ENCODE data around the gene KLLN. TPM values are rescaled to one million over a fixed set of nuclear protein-coding genes. Genes with fewer than 3 reads are reported as not detected.
"Not testable (repeated sequence)": the region's sequence is repeated elsewhere in the genome, so short reads cannot be mapped to it uniquely, and the experiment has no call there.

Gene KLLN
- total RNA-seq, 2 experiments from 2014 or later = 0.17 to 0.21 TPM

DNA sequence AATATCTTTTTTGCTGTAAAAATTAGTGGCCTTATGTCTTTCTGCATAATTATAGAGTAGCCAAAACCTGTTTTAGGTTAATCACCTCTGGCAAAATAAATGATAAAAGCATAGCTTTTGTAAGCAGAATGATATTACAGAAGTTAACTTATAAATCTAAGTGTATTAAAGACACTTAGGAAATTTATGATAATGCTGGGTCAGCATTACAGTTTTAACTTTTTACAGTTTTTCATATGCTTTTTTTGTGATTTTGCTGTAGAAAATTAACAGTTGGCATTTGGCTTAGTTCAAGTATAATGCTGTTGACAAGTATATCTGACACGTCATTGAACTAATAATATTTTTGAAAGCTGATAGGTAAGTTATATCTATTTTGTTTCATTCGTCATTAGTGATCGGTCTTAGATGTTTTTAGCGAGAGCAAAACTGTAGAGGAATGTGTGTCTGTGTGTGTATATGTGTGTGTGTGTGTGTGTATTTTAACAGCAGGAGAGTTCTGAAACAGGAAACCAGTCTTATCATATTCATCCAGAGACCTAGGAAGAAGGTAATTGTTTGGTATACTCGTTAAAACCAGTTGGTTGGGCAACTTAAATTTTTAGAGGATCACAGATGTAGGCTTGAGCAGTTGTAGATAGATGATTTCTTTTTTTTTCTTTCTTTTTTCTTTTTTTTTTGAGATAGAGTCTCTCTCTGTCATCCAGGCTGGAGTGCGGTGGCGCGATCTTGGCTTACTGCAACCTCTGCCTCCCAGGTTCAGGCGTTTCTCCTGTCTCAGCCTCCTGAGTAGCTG lies 15.5 kb upstream of the KLLN start:
- no peak overlapping the region for H3K4me3 Mint-ChIP-seq
- peaks cover 19% of the 10 kb centered on the region for H3K36me3 Mint-ChIP-seq (ENCODE audit: low read depth)
- no peak overlapping the region for H3K27ac Mint-ChIP-seq
- H3K4me1 Mint-ChIP-seq (ENCODE audit: low read depth) = peaks cover 38% of the 10 kb centered on the region
- no peaks in the 10 kb centered on the region for H3K27me3 Mint-ChIP-seq (ENCODE audit: low read depth)
- intact Hi-C loops (cut with micrococcal nuclease) = loop anchor here (2.0 kb wide), 1 partner anchor 14 kb away; no protein-coding TSS in a partner anchor
- peaks cover 7% of the 10 kb centered on the region for H3K9me3 Mint-ChIP-seq
- CTCF ChIA-PET = no interaction called here
- DNase-seq = no peak

- Mint-ChIP-seq H3K27me3 (ENCODE audit: low read depth) (no peaks in the 10 kb centered on the region), H3K27ac (no peak overlapping the region), H3K36me3 (ENCODE audit: low read depth) (peaks cover 14% of the 10 kb centered on the region), H3K9me3 (no peaks in the 10 kb centered on the region), H3K4me1 (ENCODE audit: low read depth) (peaks cover 39% of the 10 kb centered on the region), H3K4me3 (no peak overlapping the region)
- intact Hi-C loops (cut with micrococcal nuclease) = no loop called here
- DNase-seq = no peak
- CTCF ChIA-PET = no interaction called here
These were observed 12.7 kb upstream of the KLLN start for GRCh38 chr10:87875929-87876571.

- peaks cover 6% of the 10 kb centered on the region for H3K36me3 Mint-ChIP-seq (ENCODE audit: low read depth)
- intact Hi-C loops (cut with micrococcal nuclease) = loop anchor here (1.0 kb wide), 1 partner anchor 8 kb away; no protein-coding TSS in a partner anchor
- peaks cover 45% of the 10 kb centered on the region for H3K4me1 Mint-ChIP-seq (ENCODE audit: low read depth)
- no peaks in the 10 kb centered on the region for H3K9me3 Mint-ChIP-seq
- no peaks in the 10 kb centered on the region for H3K27me3 Mint-ChIP-seq (ENCODE audit: low read depth)
- CTCF ChIA-PET = no interaction called here
- no peak overlapping the region for H3K4me3 Mint-ChIP-seq
- no peak overlapping the region for H3K27ac Mint-ChIP-seq
- no peak for DNase-seq
These were observed 10.3 kb upstream of the KLLN start for GRCh38 chr10:87873656-87874055.

DNA sequence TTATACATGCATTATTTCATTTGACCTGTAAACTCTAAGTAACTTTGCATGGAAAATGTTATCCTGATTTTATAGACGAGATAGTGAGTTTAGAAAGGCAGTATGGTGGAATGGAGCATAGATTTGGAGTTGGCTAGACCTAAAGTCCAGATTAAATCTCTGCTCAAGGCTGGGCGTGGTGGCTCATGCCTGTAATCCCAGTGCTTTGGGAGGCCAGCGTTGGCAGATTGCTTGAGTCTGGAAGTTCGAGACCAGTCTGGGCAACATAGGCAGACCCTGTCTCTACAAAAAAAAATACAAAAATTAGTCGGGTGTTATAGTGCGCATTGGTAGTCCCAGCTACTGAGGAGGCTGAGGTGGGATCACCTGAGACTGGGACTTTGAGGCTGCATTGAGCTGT lies 9.5 kb upstream of the KLLN start:
- H3K4me3 Mint-ChIP-seq = no peak overlapping the region
- DNase-seq = no peak
- H3K9me3 Mint-ChIP-seq = no peaks in the 10 kb centered on the region
- intact Hi-C loops (cut with micrococcal nuclease) = no loop called here
- H3K36me3 Mint-ChIP-seq (ENCODE audit: low read depth) = peaks cover 9% of the 10 kb centered on the region
- CTCF ChIA-PET = no interaction called here
- H3K27ac Mint-ChIP-seq = no peak overlapping the region
- H3K27me3 Mint-ChIP-seq (ENCODE audit: low read depth) = no peaks in the 10 kb centered on the region
- H3K4me1 Mint-ChIP-seq (ENCODE audit: low read depth) = peaks cover 50% of the 10 kb centered on the region

DNA sequence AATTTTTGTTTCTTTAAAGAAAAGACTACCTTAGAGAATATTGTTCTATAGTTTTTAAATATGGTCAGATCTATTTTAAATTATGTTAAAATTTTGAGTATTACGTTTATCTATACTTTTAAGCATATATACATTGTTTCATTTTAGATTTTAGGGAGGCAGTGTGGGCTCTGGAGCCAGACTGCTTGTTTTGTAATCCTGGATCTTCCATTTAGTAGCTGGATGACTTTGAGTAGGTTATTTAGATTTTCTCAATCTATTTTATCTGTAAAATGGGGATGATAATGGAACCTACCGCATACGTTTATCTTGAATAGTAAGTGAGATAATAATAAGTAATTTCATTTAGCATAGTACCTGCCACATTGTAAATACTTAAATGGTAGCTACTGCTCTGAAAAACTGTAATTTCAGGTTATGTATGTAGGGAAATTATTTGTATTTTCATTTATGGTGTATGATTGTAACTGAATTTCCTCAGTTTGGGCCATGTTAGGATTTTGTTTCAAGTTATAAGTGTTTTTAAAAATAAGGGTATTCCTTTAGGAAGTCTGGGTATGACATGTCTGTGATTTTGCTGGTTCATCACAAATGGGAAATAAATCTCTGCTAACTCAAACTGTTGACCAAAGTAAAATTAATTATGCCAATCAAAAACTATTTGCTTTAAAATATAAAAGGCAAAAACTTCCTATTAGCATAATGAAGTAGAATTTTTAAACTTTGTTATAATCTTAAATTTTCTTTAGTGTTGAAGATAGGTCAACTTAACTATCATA lies 6.6 kb upstream of the KLLN start:
- CTCF ChIA-PET = no interaction called here
- H3K9me3 Mint-ChIP-seq = no peaks in the 10 kb centered on the region
- no peak overlapping the region for H3K4me3 Mint-ChIP-seq
- H3K27me3 Mint-ChIP-seq (ENCODE audit: low read depth) = no peaks in the 10 kb centered on the region
- intact Hi-C loops (cut with micrococcal nuclease) = no loop called here
- peaks cover 63% of the 10 kb centered on the region for H3K4me1 Mint-ChIP-seq (ENCODE audit: low read depth)
- DNase-seq = no peak
- peaks cover 13% of the 10 kb centered on the region for H3K36me3 Mint-ChIP-seq (ENCODE audit: low read depth)
- no peak overlapping the region for H3K27ac Mint-ChIP-seq

- H3K9me3 Mint-ChIP-seq; H3K27ac Mint-ChIP-seq; DNase-seq; intact Hi-C loops (cut with micrococcal nuclease); H3K4me3 Mint-ChIP-seq; H3K27me3 Mint-ChIP-seq (ENCODE audit: low read depth): not testable (repeated sequence)
- peaks cover 17% of the 10 kb centered on the region for H3K36me3 Mint-ChIP-seq (ENCODE audit: low read depth)
- H3K4me1 Mint-ChIP-seq (ENCODE audit: low read depth) = peaks cover 59% of the 10 kb centered on the region
- CTCF ChIA-PET = interaction anchor here (0.6 kb wide), 1 partner anchor 14 kb away, joined by 3 read pairs; no protein-coding TSS in a partner anchor
These were observed 5.8 kb upstream of the KLLN start for GRCh38 chr10:87869139-87869538.

GRCh38 chr10:87868277-87868676 lies 4.9 kb upstream of the KLLN start:
- intact Hi-C loops (cut with micrococcal nuclease) = no loop called here
- Mint-ChIP-seq H3K27ac (no peak overlapping the region), H3K9me3 (no peaks in the 10 kb centered on the region), H3K36me3 (ENCODE audit: low read depth) (peaks cover 17% of the 10 kb centered on the region), H3K27me3 (ENCODE audit: low read depth) (no peaks in the 10 kb centered on the region), H3K4me1 (ENCODE audit: low read depth) (peaks cover 53% of the 10 kb centered on the region), H3K4me3 (peak overlapping the region; percentile 47)
- DNase-seq = no peak
- CTCF ChIA-PET = interaction anchor here (0.6 to 1.0 kb wide), 2 partner anchors 16 to 43 kb away, joined by 4 read pairs; no protein-coding TSS in a partner anchor

DNA sequence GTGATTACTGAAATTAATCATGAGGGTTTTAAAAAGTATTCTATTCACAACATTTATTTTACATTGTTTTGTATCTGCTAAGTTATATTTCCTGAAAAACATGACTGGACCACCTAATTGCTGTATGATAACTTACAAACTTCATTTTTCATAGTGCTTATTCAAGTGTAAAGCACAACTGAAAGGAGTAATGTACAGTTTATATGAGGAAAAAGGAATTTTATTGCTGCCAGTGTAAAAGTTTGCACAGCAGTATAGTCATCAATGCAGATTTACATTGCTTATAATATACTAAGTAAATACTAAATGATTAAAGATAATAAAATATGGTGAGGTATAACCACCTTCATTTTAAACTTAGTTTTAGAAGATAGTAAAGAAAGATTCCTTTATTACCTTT lies 4.1 kb upstream of the KLLN start:
- CTCF ChIA-PET = no interaction called here

GRCh38 chr10:87866412-87866974 lies 3.2 kb upstream of the KLLN start:
- no peak overlapping the region for H3K27ac Mint-ChIP-seq

More for the DNA sequence above, 4.1 kb upstream of the KLLN start:
- no peaks in the 10 kb centered on the region for H3K9me3 Mint-ChIP-seq
- peaks cover 17% of the 10 kb centered on the region for H3K36me3 Mint-ChIP-seq (ENCODE audit: low read depth)
- peak overlapping the region; percentile 46 for H3K4me3 Mint-ChIP-seq
- no peak for DNase-seq
- no peak overlapping the region for H3K27ac Mint-ChIP-seq
- intact Hi-C loops (cut with micrococcal nuclease) = no loop called here
- H3K4me1 Mint-ChIP-seq (ENCODE audit: low read depth) = peaks cover 46% of the 10 kb centered on the region
- no peaks in the 10 kb centered on the region for H3K27me3 Mint-ChIP-seq (ENCODE audit: low read depth)

DNA sequence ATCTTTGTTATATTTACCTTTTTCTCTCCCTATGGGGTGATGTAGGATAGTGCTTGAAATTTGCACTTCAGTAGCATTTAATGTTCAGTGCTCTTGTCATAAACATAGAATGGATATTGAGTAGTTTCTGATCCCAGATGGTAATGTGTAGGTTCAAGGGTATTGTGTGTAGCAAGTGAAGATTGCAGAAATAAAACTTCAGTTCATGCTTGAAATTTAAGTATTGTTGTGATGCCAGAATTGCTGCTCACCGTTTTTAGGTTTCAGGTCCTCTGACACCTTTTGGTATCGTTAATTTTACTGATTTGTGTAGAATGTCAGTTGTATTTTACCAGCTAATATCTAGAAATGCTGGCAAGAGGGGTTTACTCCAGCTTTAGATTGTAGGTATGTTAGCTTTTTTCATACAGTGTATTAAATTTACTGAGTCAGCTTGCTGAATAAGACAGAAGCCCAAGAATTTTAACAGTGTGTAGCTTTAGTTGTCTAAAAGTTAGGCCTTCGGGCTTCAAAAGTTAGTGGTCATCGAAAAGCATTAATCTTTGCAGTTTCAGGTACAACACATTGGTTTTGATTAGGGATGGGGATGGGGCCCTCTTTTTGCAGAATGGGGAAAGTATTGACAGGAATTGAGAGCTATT lies 2.0 kb upstream of the KLLN start:
- H3K4me3 Mint-ChIP-seq = peak overlapping the region; percentile 96
- H3K36me3 Mint-ChIP-seq (ENCODE audit: low read depth) = peaks cover 13% of the 10 kb centered on the region
- H3K27ac Mint-ChIP-seq = no peak overlapping the region
- peaks cover 3% of the 10 kb centered on the region for H3K27me3 Mint-ChIP-seq (ENCODE audit: low read depth)
- peaks cover 50% of the 10 kb centered on the region for H3K4me1 Mint-ChIP-seq (ENCODE audit: low read depth)
- no peak for DNase-seq
- CTCF ChIA-PET = interaction anchor here (0.9 to 1.0 kb wide), 3 partner anchors 17 to 522 kb away, joined by 3 to 4 read pairs (median 3); no protein-coding TSS in a partner anchor
- intact Hi-C loops (cut with micrococcal nuclease) = loop anchor here (1.0 to 2.0 kb wide), 3 partner anchors 9 to 63 kb away; no protein-coding TSS in a partner anchor
- H3K9me3 Mint-ChIP-seq = no peaks in the 10 kb centered on the region

More at GRCh38 chr10:87866412-87866974, 3.2 kb upstream of the KLLN start:
- H3K27me3 Mint-ChIP-seq (ENCODE audit: low read depth) = peaks cover 1% of the 10 kb centered on the region
- peak overlapping the region; percentile 96 for H3K4me3 Mint-ChIP-seq
- peaks cover 17% of the 10 kb centered on the region for H3K36me3 Mint-ChIP-seq (ENCODE audit: low read depth)
- CTCF ChIA-PET = interaction anchor here (0.5 kb wide), 1 partner anchor 20 kb away, joined by 3 read pairs; no protein-coding TSS in a partner anchor
- intact Hi-C loops (cut with micrococcal nuclease) = loop anchor here (1.0 kb wide), 1 partner anchor 199 kb away; no protein-coding TSS in a partner anchor
- H3K9me3 Mint-ChIP-seq = no peaks in the 10 kb centered on the region
- peaks cover 50% of the 10 kb centered on the region for H3K4me1 Mint-ChIP-seq (ENCODE audit: low read depth)
- no peak for DNase-seq

- intact Hi-C loops (cut with micrococcal nuclease) = loop anchor here (1.0 to 5.0 kb wide), 9 partner anchors 10 to 1018 kb away; partner anchors contain the start of genes PAPSS2 and STAMBPL1
These were observed 1.2 kb upstream of the KLLN start for GRCh38 chr10:87864496-87865059.

More at GRCh38 chr10:87864496-87865059, 1.2 kb upstream of the KLLN start:
- DNase-seq = no peak
- CTCF ChIA-PET = interaction anchor here (0.5 to 1.0 kb wide), 2 partner anchors 39 to 250 kb away, joined by 3 read pairs; no protein-coding TSS in a partner anchor
- Mint-ChIP-seq H3K27me3 (ENCODE audit: low read depth) (peaks cover 3% of the 10 kb centered on the region), H3K9me3 (no peaks in the 10 kb centered on the region), H3K4me3 (peak overlapping the region; percentile 96), H3K4me1 (ENCODE audit: low read depth) (peaks cover 47% of the 10 kb centered on the region), H3K27ac (peak overlapping the region; percentile 81), H3K36me3 (ENCODE audit: low read depth) (peaks cover 13% of the 10 kb centered on the region)
